Measurements from ENCODE around the gene RC3H2. TPM values are rescaled to one million over a fixed set of nuclear protein-coding genes. Genes with fewer than 3 reads are reported as not detected.

Gene RC3H2
- 10 to 100 TPM; 24.2 to 34.4 (median 30.8) TPM for polyA plus RNA-seq (ENCODE audit: insufficient read length in 10 of 10)
- long read RNA-seq, donor 1, partial matches to known transcripts, result 0 of 1 reads
- long read RNA-seq, donor 1, other reads (novel, unspliced or antisense), result 0 of 1 reads
- long read RNA-seq, donor 2, partial matches to known transcripts, result 0 of 2 reads
- long read RNA-seq, donor 2, other reads (novel, unspliced or antisense), result 0 of 2 reads
- long read RNA-seq, donor 3, result 0 reads
- long read RNA-seq, donor 4, result 0 reads
- long read RNA-seq, donor 5, result 0 reads
- long read RNA-seq, donor 6, result 0 reads
- long read RNA-seq, donor 7, partial matches to known transcripts, result 0 of 2 reads
- long read RNA-seq, donor 7, other reads (novel, unspliced or antisense), result 0 of 2 reads
- long read RNA-seq, donor 8, partial matches to known transcripts, result 0 of 1 reads
- long read RNA-seq, donor 8, other reads (novel, unspliced or antisense), result 0 of 1 reads
- long read RNA-seq, donor 9, result 0 reads

- peak; percentile 99 to 100 (median 100) for DNase-seq
These were observed at the start of gene RC3H2 for GRCh38 chr9:122904823-122905710. Gene RC3H2 (minus strand): TSS chr9:122905359. CDS start chr9:122897509, 7,850 bp downstream.

GRCh38 chr9:122954253-122954691, 49.1 kb upstream of the RC3H2 start:
- peak in 1 of 3 donors; percentile 11 for DNase-seq

GRCh38 chr9:122951056-122951455, 45.9 kb upstream of the RC3H2 start:
- DNase-seq, result no peak

- DNase-seq, result no peak
These were observed 45.1 kb upstream of the RC3H2 start for GRCh38 chr9:122950263-122950662.

GRCh38 chr9:122949696-122950095, 44.5 kb upstream of the RC3H2 start:
- DNase-seq, result no peak

- DNase-seq, result no peak
These were observed 43.2 kb upstream of the RC3H2 start for GRCh38 chr9:122948313-122948712.

- DNase-seq, result no peak
These were observed 41.4 kb upstream of the RC3H2 start for GRCh38 chr9:122946461-122947005.

- no peak for DNase-seq
These were observed 40.1 kb upstream of the RC3H2 start for GRCh38 chr9:122944960-122945888.

GRCh38 chr9:122941582-122942234, 36.5 kb upstream of the RC3H2 start:
- DNase-seq, result peak in 1 of 3 donors; percentile 23

GRCh38 chr9:122940749-122941581, 35.8 kb upstream of the RC3H2 start, which contains the start of gene RABGAP1:
Gene RABGAP1 (plus strand): TSS chr9:122941020. CDS start chr9:122957060, 16,040 bp downstream.
- peak; percentile 99 for DNase-seq

GRCh38 chr9:122940454-122940748, 35.2 kb upstream of the RC3H2 start:
- no peak for DNase-seq

GRCh38 chr9:122939601-122940000, 34.4 kb upstream of the RC3H2 start:
- DNase-seq, result no peak

- no peak for DNase-seq
These were observed 31.7 kb upstream of the RC3H2 start for GRCh38 chr9:122936883-122937282.

- DNase-seq, result no peak
These were observed 31.3 kb upstream of the RC3H2 start for GRCh38 chr9:122936464-122936863.

GRCh38 chr9:122931226-122932121, 26.3 kb upstream of the RC3H2 start, which contains the start of gene ZBTB26:
Gene ZBTB26 (minus strand): TSS chr9:122931512. CDS start chr9:122919934, 11,578 bp downstream.
- DNase-seq, result peak; percentile 92 to 97 (median 93)

GRCh38 chr9:122930541-122931225, 25.5 kb upstream of the RC3H2 start:
- DNase-seq, result peak in 1 of 3 donors; percentile 5

- DNase-seq, result no peak
These were observed 24.7 kb upstream of the RC3H2 start for GRCh38 chr9:122929796-122930354.

All from muscle of back (tissue), 13 donors.